ENCODE data around the gene MTCL1. TPM values are rescaled to one million over a fixed set of nuclear protein-coding genes. Genes with fewer than 3 reads are reported as not detected.

The MTCL1 gene
- total RNA-seq, 1 experiment from 2014 or later: 11.6 TPM

DNA sequence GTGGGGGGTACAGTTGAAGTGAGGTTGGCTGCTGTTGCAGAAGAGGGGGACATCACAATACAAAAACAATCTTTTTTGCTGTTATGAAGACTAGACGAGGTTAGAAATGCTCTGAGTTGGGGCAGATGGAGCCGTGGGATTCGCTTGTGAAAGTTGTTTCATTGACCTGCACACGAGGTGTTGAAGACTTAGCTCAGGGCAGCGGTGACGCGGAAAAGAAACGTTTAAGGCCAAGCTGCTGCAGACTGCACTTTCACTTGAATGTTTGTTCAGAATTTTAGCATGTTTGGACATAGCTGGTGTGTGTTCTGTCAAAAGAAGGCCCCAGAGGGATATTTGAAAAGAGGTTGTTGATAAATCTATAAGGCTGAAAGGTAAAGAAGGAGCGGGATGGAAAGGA is 46.3 kb downstream of the MTCL1 start:
- no peak for DNase-seq (ENCODE audit: unreplicated experiment)
- no TSS peak for BruUV-seq (replicated peaks)
- TF ChIP-seq, protein P1, sequence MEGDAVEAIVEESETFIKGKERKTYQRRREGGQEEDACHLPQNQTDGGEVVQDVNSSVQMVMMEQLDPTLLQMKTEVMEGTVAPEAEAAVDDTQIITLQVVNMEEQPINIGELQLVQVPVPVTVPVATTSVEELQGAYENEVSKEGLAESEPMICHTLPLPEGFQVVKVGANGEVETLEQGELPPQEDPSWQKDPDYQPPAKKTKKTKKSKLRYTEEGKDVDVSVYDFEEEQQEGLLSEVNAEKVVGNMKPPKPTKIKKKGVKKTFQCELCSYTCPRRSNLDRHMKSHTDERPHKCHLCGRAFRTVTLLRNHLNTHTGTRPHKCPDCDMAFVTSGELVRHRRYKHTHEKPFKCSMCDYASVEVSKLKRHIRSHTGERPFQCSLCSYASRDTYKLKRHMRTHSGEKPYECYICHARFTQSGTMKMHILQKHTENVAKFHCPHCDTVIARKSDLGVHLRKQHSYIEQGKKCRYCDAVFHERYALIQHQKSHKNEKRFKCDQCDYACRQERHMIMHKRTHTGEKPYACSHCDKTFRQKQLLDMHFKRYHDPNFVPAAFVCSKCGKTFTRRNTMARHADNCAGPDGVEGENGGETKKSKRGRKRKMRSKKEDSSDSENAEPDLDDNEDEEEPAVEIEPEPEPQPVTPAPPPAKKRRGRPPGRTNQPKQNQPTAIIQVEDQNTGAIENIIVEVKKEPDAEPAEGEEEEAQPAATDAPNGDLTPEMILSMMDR (IDR thresholded peaks at IDR 0.05; ENCODE audit: unreplicated experiment): no peak
- Mint-ChIP-seq H3K36me3 (ENCODE audit: insufficient read depth, unreplicated experiment) (no peaks in the 10 kb centered on the region), H3K4me1 (ENCODE audit: insufficient read depth, unreplicated experiment) (peaks cover 11% of the 10 kb centered on the region), H3K27me3 (ENCODE audit: insufficient read depth, unreplicated experiment) (no peaks in the 10 kb centered on the region), H3K27ac (ENCODE audit: low read depth, unreplicated experiment) (peak overlapping the region; percentile 66), H3K9me3 (ENCODE audit: unreplicated experiment) (no peaks in the 10 kb centered on the region), H3K4me3 (ENCODE audit: unreplicated experiment) (no peak overlapping the region)
- intact Hi-C loops (cut with micrococcal nuclease): no loop called here
- POLR2A ChIA-PET: no interaction called here
- CTCF ChIA-PET: no interaction called here

DNA sequence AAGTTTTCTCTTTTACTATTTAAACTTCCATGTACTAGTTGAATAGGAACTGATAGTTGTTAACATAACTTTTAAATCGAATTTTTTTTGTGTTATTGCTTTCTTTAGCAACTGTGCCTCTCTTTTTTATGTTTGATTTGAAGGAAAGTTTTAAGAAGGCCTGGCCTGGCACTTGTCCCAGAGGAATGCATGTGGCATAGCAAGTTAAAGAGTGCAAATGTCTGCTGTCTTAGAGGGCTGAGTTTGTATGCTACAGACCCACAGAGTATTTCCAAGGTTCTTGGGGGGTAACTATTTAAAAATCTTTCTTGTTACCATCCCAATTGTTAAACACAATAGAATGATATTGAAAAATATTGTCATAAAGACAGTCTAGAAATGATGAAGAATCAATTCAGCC is 47.0 kb downstream of the MTCL1 start:
- no TSS peak for BruUV-seq (replicated peaks)
- Mint-ChIP-seq H3K27ac (ENCODE audit: low read depth, unreplicated experiment) (no peak overlapping the region), H3K36me3 (ENCODE audit: insufficient read depth, unreplicated experiment) (no peaks in the 10 kb centered on the region), H3K4me3 (ENCODE audit: unreplicated experiment) (no peak overlapping the region), H3K27me3 (ENCODE audit: insufficient read depth, unreplicated experiment) (no peaks in the 10 kb centered on the region), H3K9me3 (ENCODE audit: unreplicated experiment) (no peaks in the 10 kb centered on the region), H3K4me1 (ENCODE audit: insufficient read depth, unreplicated experiment) (peaks cover 11% of the 10 kb centered on the region)
- intact Hi-C loops (cut with micrococcal nuclease): no loop called here
- TF ChIP-seq, protein P1 (IDR thresholded peaks at IDR 0.05; ENCODE audit: unreplicated experiment): no peak
- CTCF ChIA-PET: interaction anchor here (0.6 kb wide), 1 partner anchor 14 kb away, joined by 3 read pairs; no protein-coding TSS in a partner anchor
- POLR2A ChIA-PET: no interaction called here
- DNase-seq (ENCODE audit: unreplicated experiment): no peak

DNA sequence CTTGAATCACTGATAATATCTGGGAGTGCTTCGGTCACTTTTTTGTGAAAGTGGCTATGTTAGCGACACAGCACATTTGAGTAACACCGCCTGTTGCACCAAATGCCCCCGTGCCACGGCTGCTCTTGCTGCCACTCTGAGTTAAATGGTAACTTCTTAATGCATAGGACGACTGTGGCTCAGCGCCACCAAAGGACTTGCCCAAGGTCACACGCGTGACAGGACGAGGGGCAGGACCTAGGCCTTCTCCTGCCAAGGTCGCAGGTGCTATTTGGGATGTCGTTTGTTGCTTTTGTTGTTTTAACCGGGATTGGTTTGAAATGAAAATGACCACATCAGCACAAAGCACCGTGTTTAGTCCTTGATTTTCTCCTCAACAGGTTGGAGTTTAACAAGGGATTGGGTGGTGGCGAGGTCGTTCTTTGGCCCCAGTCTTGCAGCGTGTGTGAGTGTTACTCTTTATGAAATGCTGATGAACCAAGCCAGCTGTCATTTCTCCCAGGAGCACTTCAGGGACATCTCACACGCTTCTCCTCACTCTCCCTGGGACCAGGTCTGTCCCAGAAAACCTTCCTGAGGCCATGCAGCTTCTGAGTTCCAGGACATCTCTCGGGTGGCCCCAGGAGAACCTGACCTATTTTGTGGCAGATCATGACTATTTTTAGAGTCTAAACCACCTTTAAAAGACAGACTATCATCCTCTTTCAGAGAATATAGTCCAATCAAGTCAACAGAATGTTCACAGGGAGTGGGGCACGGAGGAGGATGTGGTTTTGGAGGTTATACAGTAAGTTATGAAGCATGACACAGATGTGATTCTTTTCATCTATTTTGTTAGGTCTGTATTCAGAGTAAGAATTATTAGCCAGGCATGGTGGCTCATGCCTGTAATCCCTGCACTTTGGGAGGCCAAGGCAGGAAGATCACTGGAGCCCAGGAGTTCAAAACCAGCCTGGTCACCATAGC is 49.9 kb downstream of the MTCL1 start:
- TF ChIP-seq, protein P1 (IDR thresholded peaks at IDR 0.05; ENCODE audit: unreplicated experiment): no peak
- Mint-ChIP-seq H3K27me3 (ENCODE audit: insufficient read depth, unreplicated experiment) (no peaks in the 10 kb centered on the region), H3K36me3 (ENCODE audit: insufficient read depth, unreplicated experiment) (no peaks in the 10 kb centered on the region), H3K4me3 (ENCODE audit: unreplicated experiment) (no peak overlapping the region), H3K27ac (ENCODE audit: low read depth, unreplicated experiment) (no peak overlapping the region), H3K9me3 (ENCODE audit: unreplicated experiment) (no peaks in the 10 kb centered on the region), H3K4me1 (ENCODE audit: insufficient read depth, unreplicated experiment) (peaks cover 11% of the 10 kb centered on the region)
- intact Hi-C loops (cut with micrococcal nuclease): no loop called here
- ChIA-PET CTCF (no interaction called here), POLR2A (no interaction called here)
- no peak for DNase-seq (ENCODE audit: unreplicated experiment)
- BruUV-seq (replicated peaks): no TSS peak

DNA sequence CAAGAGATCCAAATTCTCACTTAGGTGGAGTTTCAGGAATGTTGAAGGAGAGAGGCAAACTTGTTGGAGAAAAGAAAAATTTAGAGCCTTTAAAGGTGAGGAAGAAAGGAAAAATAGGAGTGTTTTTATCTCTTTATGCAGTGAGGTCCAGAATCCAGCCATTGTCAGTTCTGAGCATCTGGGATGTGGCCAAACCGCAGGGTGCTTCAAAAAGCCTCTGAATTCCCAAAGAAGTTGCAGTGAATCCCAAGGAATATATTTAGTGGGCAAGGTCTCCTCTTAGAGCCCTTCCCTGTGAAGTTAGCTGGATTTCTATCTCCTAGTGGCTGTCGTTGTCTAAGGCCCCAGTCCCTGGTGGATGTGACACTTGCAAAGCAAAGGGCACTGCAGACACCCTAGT is 51.2 kb downstream of the MTCL1 start:
- Mint-ChIP-seq H3K4me3 (ENCODE audit: unreplicated experiment) (no peak overlapping the region), H3K27me3 (ENCODE audit: insufficient read depth, unreplicated experiment) (no peaks in the 10 kb centered on the region), H3K9me3 (ENCODE audit: unreplicated experiment) (peaks cover 5% of the 10 kb centered on the region), H3K36me3 (ENCODE audit: insufficient read depth, unreplicated experiment) (no peaks in the 10 kb centered on the region), H3K4me1 (ENCODE audit: insufficient read depth, unreplicated experiment) (peaks cover 2% of the 10 kb centered on the region), H3K27ac (ENCODE audit: low read depth, unreplicated experiment) (no peak overlapping the region)
- no TSS peak for BruUV-seq (replicated peaks)
- TF ChIP-seq, protein P1 (IDR thresholded peaks at IDR 0.05; ENCODE audit: unreplicated experiment): no peak
- ChIA-PET CTCF (no interaction called here), POLR2A (no interaction called here)
- intact Hi-C loops (cut with micrococcal nuclease): no loop called here
- no peak for DNase-seq (ENCODE audit: unreplicated experiment)
